ENCODE data around the gene ADGRA1.

- TF ChIP-seq EZH2phosphoT487 (IDR thresholded peaks at IDR 0.05; ENCODE audit: low read length) (no peak), EZH2 (optimal IDR thresholded peaks at IDR 0.05; ENCODE audit: low read depth, low read length) (no peak), CTCF (IDR thresholded peaks at IDR 0.05; ENCODE audit: low read length) (no peak)
Measured at GRCh38 chr10:133094866-133095265, 7.1 kb downstream of the ADGRA1 start.

Data from MM.1S (cell line).